Pulmonary artery endothelial cell (primary cell): ENCODE measurements around the gene CEBPG. TPM values are rescaled to one million over a fixed set of nuclear protein-coding genes. Genes with fewer than 3 reads are reported as not detected.

ENCODE experiments used
- DNase-seq: peaks from one replicate; pipeline ENCODE4 v3.0.0-alpha.2; 2011; ENCODE audit warnings: low read depth, low spot score
- total RNA-seq: library from RNA; depleted of rRNA; stranded (reverse); fragments of >200 nt; gene quantifications from 2 replicates; pipeline ENCODE4 v1.2.3, GENCODE V29; 2014

CEBPG gene
- total RNA-seq, 1 donor from 2014 or later = 31.3 TPM

GRCh38 chr19:33350538-33351309, 22.8 kb upstream of the CEBPG start:
- DNase-seq = no peak

DNA sequence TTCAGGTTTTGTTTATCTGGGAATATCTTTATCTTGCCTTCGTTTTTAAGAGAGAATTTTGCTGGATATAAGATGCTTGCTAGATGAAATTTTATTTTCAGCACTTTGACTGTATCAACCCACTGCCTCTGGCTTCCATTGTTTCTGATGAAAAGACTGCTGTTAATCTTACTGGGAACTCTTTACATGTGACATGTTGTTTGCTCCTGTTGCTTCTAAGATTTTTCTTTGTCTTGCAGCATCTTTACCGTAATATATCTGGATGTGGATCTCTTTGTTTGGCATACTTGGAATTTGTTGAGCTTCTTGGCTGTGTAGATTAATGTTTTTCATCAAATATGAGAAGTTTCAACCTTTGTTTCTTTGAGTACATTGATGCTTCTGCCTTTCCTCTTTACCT, 18.0 kb upstream of the CEBPG start:
- DNase-seq = no peak

DNA sequence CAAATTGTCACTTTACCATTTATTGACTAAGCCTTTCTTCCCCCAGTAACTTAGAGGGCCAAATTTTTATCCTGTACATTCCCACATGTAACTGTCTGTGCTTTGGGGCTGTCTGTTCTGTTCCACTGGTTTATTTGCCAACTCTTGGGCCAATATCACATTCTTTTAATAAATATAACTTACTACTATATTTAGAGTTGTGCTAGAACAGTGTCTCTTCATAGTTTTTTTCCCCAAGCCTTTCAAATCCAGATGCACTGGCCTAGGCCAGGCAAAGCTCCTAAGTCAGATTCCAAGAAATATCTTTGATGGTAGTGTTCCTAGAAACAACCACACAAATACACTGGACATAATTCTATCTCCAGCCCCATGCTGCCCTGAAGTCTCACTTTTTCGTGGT, 16.0 kb upstream of the CEBPG start:
- DNase-seq = no peak

DNA sequence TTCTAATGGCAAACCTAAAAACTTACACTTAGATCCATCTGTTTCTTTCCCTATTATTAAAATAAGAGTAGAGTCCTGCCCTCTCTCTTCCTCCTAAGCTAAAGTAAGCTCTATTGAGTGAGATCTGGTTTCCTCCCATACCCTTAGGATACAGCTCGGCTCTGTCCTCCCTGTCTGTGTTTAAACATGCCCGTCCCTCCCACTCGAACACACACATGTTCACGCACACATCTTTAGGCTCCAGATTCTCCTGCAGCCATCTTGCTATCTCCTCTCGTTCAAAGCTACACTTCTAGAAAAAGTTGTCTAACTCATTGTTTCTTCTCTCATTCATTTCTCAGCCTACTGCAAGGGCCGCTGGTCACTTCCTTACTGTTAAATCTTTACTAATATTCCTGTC, 15.1 kb upstream of the CEBPG start:
- DNase-seq = no peak

GRCh38 chr19:33359581-33359980, 13.9 kb upstream of the CEBPG start:
- no peak for DNase-seq

- no peak for DNase-seq
Measured at GRCh38 chr19:33362508-33363228, 10.8 kb upstream of the CEBPG start.

DNA sequence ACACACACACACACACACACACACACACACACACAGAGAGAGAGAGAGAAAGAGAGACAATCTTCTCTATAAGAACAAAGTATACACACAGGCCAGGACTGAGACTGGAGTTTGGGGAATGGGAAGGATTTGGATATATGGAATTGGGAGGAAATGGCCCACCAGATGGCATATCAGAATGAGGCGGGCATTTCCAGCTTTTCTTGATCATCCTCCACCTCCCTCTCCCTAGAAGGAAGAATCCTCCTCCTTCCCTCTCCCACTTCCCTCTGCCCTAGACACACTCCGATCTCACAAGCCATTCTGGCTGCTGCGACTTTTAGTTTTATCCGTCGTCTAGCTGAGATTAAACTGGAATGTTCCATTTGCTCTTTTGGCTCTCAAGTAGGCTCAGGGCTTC, 10.0 kb upstream of the CEBPG start:
- no peak for DNase-seq

DNA sequence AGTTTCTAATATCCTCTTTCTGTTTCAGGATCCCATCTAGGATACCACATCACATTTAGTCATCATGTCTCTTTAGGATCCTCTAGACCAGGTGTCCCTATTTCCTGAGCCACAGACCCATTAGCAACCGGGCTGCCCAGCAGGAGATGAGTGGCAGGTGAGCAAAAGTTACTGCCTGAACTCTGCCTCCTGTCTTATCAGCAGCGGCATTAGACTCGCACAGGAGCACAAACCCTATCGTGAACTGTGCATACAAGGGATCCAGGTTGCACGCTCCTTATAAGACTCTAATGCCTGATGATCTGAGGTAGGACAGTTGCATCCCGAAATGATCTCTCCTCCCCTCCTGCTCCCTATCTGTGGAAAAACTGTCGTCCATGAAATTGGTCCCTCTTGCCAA, 7.8 kb upstream of the CEBPG start:
- DNase-seq = no peak

GRCh38 chr19:33366127-33366526, 7.4 kb upstream of the CEBPG start:
- DNase-seq = no peak

- DNase-seq = no peak
Measured at GRCh38 chr19:33366897-33367296, 6.6 kb upstream of the CEBPG start.

DNA sequence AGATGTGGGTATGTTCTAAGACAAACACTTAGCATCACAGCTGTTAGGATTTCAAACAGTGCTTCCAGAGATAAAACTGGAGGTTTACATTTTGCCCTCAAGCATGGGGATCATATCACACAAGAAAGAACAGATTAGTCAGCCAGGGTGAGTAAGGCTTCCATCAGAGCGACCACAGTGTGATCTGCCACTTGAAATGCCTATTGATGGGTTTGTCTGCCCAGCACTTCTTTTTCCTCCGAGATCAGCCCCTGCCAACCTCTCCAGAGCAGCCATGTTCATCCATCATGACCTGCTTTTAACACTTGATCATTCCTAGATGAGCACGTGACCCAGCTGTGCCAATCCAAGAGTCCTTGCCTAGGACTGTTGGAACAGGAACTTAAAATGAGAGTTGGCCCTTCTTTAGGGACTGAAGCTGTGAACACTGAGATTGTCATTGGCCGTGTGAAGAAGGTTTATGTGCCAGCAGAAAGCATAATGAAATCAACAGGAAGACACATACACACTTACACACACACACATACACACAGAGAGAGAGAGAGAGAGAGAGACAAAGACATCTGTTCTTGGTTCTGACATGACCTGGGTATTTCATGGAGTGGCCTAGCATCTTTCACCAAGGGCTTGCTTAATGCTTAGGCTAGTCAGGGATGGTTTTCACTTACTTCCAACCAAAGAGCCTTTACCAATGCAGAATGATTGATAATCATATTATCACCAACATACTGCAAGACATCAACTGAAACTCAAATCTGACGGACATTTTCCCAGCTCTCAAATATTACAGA, 5.2 kb upstream of the CEBPG start:
- DNase-seq = no peak

GRCh38 chr19:33370783-33371182, 2.7 kb upstream of the CEBPG start:
- no peak for DNase-seq

- DNase-seq = no peak
Measured at GRCh38 chr19:33374236-33374714, 766 bp downstream of the CEBPG start.

- no peak for DNase-seq
Measured at GRCh38 chr19:33375156-33375836, 1.8 kb downstream of the CEBPG start.

DNA sequence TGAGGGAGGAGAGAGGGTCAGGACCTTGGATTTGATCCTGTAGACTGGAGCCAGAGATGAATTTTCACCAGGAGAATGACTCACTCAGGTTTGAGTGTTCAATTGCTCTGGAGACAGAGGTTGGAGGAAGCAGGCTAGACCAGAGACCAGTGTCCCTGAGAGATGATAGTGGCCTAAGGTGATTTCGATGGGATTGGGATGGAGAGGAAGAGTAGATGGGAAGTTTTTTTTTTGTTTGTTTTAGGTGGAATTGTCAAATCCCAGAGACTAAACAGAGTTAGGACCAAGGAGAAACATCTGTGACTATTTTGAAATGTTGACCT, 2.3 kb downstream of the CEBPG start:
- DNase-seq = no peak

DNA sequence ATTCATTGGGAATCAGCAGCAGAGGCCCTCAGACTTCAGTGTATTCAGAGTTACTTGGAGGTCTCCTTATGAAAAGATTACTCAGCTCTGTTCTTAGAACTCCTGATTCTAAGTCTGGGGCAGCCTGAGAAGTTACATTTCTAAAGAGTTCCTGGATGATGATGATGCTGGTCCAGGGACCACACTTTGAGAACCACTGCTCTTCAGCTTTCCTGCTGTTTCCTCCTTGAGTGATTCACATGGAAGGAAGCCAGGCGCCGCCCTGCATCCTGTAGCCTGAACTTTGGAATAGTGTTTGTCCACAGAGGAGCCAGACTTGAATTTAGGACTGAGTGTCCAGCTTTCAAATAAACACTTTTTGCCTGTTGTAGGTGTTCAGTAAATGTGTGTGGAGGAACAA, 2.9 kb downstream of the CEBPG start:
- DNase-seq = peak; percentile 73

DNA sequence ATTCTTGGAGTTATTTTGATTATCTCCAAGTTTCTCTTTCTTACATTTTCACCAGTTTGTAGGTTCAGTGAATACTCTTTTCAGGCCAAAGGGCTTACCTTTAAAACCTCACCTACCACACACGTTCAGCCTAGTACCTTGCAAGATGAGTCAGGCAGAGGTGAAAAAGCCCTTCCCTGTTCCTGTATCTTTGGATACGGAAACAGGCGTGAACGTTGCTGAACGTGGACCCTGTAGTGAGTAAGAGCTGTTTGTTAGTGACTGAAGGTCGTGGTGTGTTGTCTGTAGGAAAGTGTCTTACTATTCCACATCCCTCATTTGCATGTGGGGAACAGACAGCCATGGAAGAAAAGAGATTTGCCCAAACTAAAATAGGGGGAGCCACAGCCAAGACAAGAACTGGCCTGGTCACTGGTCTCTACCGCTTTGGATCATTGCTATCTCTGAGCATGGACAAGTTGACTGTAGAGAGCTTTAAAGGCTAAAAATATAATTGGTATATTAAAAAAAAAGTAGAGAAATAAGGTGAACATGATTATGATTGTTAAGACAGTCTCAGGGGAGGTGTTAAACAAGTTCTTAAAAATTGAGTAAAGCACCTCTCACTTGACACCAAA, 3.5 kb downstream of the CEBPG start:
- no peak for DNase-seq

GRCh38 chr19:33377586-33378475, 4.3 kb downstream of the CEBPG start:
- peak; percentile 29 for DNase-seq

DNA sequence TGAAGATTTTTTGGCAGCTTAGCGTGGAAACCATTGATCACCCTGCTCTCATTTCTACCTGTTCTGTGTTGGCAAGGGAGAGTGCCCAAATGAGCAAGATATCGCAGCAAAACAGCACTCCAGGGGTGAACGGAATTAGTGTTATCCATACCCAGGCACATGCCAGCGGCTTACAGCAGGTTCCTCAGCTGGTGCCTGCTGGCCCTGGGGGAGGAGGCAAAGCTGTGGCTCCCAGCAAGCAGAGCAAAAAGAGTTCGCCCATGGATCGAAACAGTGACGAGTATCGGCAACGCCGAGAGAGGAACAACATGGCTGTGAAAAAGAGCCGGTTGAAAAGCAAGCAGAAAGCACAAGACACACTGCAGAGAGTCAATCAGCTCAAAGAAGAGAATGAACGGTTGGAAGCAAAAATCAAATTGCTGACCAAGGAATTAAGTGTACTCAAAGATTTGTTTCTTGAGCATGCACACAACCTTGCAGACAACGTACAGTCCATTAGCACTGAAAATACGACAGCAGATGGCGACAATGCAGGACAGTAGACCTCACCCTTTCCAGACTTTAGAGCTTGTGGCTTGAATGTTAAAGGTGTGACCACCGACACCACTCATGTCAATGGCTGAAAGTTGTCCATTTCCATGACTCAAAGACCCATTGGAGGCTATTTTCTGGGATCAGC, 5.8 kb downstream of the CEBPG start:
- no peak for DNase-seq

DNA sequence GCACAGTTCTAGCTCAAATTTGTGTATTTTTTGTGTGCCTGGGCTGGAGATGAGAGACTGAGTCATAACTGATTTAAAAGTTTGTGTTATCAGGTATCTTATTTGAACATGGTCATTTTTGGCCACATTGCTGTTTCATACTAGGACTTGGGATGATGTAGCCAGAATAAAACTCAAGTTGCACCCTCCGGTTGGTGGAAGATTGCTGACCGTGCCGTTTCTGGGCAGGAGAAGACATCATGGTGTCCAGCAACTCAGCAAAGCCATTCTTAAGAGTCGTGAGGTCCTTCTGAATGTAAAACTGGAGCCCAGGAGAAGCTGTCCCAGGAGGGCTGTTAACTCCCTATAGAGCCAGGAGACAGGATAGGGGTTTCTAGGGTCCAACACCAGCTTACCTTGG, 7.6 kb downstream of the CEBPG start:
- no peak for DNase-seq
